A673 (cell line): ENCODE results near the gene RNASEL.

Experiments
- CTCF ChIP-seq: fragments of 300-800, 200-600 bp; sonication (generic); conservative IDR thresholded peaks from 2 replicates; pipeline ENCODE4 v1.5.1; 2017; ENCODE audit warnings: low read depth, mild to moderate bottlenecking, antibody characterized with exemption, low read length, moderate library complexity, mixed read lengths
- EZH2 ChIP-seq: fragments of 200-600 bp; sonication (generic); IDR thresholded peaks from 2 replicates; pipeline ENCODE4 v1.6.1; 2017; ENCODE audit warnings: borderline replicate concordance, low read depth, mild to moderate bottlenecking, mixed read lengths, antibody characterized with exemption, low read length; ENCODE audit not compliant: poor library complexity, severe bottlenecking

- TF ChIP-seq CTCF = no peak
- no peak for TF ChIP-seq EZH2
Observed at GRCh38 chr1:182617734-182618351, 28.8 kb upstream of the RNASEL start.
